ENCODE results near the gene TOP3A.
A peak's percentile ranks its signal among the peaks of the same experiment; 100 is the strongest.

Gene TOP3A

DNA sequence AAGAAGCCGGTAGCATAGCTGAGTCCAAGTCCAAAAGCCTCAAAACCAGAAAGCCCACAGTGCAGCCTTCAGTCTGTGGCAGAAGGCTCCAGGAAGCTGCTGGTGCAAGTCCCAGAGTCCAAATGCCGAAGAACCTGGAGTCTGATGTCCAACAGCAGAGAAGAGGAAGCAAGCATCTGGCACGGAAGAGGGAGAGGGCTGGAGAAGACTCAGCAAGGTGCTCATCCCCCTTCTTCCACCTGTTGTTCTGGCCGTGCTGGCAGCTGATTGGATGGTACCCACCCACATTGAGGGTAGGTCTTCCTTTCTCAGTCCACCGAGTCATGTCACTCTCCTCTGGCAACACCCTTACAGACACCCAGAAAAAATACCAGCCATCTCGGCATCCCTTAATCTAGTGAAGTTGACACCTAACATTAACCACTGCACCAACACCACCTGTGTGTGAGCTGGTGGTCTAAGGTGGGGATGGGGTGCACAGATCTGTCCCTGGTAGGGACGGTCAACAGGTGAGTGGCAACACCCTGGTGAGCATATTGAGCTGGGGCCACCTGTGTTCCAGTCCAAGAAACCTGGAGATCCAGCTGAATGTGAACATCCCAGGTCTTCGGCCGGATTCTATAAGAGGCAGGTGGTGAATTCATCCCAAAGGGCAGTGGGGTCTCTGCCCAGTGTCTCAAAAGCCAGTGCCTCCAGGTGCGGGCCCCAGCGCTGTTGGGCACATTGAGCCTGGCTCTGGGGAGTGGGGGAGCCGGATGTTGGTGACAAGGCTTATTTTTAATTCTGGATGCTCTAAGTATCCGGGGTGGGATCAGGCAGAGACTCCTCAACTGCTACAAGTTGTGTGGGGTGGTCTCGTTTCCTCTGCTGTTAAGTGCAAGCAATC, 44.5 kb downstream of the TOP3A start:
- no peak for DNase-seq

DNA sequence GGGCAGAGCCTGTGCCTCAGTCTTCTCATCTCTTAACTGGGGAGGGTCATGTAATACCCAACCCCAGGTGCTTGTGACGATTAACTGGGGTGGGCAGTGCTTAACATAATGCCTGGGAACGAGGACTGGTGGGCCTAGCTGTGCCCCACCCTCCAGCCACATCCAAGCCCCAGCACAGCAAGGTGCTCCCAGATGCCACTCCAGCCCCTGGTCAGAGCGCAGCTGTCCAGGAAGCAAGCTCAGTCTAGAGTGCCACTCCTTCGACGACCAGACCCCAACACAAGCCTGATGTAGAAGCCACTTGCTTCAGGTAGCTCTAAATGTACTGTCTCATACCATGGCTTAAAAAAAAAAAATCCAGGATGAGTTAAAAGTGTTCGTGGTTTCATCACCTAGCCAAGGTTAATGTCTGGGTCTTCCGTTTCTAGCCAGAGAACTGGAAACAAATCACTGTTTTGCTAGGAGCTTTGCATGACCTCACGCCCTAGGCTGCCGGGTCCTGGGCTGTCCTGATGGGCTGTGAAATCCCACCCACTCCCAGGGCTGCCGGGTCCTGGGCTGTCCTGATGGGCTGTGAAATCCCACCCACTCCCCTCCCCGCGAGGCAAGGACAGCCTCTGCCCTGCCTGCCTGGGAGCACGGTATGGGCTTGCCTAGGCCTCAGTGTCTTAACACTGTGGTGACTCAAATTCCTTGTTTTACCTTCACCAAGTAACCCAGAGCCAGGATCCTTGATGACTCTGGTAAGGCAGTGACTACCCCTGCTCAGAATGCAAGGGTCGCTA, 46.7 kb downstream of the TOP3A start:
- DNase-seq: no peak

DNA sequence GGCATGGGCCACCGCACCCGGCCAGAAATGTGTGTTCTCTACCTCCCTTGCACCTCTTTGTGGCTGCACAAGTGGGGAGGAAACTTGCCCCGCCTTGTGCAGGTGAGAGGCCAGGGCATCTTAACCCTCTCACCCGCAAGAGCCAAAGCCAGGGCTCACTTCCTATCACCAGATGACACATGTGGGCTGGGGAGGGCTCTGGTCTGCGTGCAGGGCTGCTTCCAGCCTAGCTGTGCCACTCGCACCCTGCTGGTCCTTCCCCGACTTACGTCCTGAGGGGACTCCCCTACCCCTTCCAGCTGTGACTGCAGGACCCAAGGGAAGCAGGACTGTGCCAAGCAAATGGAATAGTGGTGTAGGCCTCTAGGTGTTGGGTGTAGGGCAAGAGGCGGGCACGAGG, 47.4 kb downstream of the TOP3A start:
- no peak for DNase-seq

DNA sequence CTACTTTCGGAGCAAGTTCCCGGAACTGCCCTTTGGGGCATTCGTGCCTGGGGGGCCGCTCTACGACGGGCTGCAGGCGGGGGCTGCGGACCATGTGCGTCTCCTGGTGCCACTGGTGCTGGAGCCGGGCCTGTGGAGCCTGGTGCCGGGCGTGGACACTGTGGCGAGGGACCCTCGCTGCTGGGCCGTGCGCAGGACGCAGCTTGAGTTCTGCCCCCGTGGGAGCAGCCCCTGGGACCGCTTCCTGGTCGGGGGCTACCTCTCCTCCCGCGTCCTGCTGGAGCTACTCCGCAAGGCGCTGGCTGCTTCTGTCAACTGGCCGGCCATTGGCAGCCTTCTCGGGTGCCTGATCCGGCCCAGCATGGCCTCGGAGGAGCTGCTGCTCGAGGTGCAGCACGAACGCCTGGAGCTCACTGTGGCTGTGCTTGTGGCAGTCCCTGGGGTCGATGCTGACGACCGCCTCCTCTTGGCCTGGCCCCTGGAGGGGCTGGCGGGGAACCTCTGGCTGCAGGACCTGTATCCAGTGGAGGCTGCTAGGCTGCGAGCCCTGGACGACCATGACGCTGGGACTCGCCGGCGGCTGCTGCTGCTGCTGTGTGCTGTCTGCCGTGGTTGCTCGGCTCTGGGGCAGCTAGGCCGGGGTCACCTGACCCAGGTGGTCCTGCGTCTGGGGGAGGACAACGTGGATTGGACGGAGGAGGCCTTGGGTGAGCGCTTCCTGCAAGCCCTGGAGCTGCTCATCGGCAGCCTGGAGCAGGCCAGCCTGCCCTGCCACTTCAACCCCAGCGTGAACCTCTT, 50.7 kb downstream of the TOP3A start:
- no peak for DNase-seq

DNA sequence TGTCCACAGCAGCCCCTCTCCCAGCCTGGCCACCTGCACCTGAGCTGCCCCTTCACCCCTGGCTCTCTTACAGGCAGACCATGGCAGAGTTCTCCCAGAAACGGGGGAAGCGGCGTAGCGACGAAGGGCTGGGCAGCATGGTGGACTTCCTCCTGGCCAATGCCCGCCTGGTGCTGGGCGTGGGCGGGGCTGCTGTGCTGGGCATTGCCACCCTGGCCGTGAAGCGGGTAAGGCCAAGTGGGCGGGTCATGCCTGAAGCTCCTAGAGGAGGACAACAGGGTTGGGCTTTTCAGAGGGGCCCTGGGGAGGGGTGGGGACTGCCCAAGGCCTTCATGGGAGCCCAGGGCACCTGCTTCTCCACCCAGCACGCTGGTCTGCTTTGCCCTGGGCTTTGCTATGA, 52.2 kb downstream of the TOP3A start:
- no peak for DNase-seq

DNA sequence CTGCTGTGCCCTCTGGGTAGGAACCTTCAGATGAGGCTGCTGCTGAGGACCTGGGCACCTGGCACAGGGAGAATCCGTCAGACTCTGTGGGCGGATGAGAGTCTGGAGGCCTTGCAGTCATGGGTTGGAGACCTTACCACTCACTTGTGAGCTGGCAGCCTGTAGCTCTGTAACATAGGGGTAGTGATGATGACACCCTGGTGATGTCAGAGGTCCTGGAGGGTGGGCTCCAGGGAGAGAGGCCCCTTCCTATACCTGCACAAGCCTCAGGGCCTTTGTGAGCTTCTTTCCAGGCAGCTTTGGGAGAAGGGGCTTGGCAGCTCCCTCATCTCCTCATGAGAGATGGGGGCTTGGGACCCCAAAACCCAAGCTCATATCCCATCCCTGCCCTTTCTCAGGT, 52.7 kb downstream of the TOP3A start:
- no peak for DNase-seq

DNA sequence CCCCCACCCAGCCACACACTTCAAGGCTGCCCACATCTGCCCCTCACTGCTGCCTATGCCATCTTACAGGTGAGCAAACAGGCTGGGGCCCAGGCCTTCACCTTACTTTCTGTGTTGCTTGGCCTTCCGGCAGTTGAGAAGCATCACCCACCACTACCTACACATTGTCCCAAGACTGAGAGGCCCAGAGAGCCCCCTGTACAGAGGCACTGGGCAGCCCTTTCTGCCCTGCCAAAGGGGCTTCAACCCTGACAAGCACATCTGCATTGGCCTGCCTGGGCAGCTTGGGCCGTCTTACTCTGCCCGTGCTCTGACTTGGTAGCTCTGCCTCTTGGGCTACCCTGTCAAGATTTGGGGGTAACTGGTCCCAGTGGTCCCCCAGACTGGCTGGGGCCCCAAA, 53.1 kb downstream of the TOP3A start:
- DNase-seq: no peak

DNA sequence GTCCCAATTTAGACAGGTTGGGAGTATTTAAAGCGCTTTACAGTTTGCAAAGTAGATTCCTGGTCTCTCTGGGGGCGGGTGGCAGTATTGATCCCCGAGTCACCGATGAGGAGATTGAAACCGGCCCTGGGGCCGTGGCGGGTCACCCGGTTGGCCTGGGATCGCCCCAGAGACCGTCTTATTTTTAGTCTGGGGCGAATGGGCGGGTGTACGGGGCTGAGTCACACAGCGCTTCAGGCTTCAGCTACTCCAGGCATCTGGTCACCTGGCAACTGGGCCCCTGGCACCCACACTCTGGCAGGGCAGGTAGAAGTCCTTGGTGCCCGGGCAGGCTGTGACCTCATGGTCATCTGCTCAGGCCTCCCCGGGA, 53.7 kb downstream of the TOP3A start:
- DNase-seq: no peak

DNA sequence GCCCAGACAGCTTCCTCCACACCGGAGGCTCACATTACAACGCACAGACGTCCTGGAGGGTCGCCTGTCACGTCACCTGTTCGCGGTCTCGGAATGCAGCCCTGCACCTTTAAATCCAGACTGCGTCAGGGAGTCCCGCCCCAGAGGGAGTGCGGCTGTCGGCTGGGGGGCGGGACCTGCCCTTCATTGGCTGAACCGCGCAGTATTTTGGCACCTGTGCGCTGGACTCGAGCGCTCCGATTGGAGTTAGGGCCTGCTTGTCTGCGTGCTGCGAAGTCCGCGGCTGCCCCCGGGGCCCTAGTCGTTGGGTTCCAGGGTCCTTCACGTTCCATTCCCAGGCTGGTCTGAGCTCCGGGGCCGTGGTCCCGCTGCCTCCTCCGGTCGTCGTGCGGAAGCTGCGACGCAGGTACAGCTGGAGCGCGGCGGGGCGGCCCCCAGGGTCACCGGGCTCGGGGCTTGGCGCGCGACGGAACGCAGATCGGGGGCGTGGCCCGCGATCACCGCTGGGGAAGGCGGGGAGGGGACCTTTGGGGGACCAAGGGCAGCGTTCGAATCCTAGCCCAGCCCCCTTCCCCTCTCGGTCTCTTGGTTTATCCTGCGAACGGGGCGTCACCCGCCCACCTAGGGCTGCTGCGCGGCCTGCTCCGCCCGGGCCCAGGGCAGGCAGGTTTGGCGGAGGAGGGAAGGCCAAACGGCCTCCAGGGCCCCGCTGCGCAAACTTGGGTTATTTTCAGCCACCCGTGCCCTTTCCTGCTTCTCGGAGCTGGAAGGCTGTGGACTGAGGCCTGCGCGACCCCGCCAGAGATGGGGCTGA, 54.3 kb downstream of the TOP3A start, which contains the start of gene MIEF2:
TSS of gene MIEF2 (plus strand) at position 331 of the 814 bp plus-strand sequence. CDS start 2,059 bp downstream, outside the sequence.
- peak; percentile 95 for DNase-seq

DNA sequence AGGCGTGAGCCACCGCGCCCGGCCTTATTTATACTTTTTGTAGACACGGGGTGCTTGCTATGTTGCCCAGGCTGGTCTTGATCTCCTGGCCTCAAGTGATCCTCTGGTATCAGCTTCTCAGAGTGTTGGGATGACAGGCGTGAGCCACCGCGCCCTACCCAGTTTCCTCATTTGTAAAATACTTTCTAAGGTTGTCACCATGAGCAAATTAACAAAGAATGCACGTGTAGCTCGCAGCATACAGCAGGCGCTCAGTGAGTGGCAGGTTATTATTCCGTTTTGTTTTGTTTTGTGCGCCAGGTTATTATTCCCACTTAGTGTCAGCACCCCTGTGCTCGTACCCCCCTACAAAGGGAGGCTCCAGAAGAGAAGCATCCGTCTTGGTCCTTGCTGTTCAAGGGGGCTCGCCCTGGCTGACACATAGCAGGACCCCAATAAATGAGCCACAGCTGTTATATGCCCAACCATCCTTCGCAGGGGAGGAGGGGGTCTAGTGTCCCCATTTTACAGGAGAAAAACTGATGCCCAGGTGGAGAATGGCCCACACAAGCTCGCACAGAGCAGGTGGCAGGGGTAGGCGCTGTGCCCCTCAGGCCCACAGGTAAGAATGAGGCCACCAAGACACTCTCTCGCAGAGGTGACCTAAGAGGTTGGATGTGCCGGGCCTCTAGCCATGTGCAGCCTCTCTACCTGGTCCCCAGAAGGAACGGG, 55.0 kb downstream of the TOP3A start:
- DNase-seq: no peak

DNA sequence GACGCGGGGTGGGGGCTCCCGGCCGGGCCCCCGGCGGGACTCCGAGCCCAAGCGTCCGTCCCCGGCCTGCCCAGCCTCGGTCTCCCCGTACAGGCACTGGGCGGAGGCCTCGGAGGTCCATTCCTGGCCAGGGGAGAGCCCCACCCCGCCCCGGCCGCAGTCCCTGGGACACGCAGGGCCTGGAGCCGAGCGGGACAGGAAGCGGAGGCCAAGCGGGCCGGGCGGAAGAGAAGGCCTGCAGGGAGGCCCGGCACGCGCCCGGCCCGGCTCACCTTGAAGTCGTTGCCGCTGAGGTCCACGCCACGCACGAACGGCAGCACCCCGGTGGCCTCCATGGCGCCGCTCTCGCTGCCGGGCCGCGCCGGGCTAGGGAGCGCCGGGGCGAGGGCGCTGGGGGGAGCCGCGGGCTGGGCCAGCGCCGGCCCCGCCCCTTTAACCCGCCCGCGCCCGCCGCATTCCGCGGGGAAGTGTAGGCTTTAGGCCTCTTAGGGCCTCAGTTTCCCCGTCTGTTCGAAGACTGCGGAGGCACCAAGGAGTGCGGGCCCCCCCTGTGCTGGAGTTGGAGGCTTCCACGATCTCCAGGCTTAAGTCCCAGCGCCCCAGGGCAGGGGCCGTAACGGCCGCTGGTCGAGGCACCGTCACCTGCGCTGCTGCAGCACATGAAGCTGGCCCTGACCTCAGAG, 56.3 kb downstream of the TOP3A start, which contains the start of gene FLII:
TSS of gene FLII (minus strand) at position 383 of the 683 bp plus-strand sequence. CDS start at position 335, 48 bp downstream.
- peak; percentile 12 for DNase-seq

DNA sequence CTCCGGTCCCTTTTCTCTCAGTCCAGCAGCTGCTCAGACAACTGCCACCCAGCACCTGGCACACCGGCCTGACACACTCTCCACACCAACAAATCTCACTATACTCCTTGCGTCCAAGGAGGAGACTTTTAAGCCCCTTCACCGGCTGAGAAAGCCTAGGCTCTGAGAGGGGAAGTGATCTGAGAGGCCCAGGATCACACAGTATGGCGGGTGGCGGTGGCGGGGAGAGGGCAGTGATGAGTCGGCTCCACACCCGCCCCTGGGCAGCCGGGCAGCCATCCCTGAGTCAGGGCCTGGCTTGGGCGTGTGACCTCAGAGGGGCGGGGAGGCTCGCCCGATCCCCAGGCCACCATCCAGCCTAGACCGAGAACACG, 56.8 kb downstream of the TOP3A start:
- DNase-seq: no peak

DNA sequence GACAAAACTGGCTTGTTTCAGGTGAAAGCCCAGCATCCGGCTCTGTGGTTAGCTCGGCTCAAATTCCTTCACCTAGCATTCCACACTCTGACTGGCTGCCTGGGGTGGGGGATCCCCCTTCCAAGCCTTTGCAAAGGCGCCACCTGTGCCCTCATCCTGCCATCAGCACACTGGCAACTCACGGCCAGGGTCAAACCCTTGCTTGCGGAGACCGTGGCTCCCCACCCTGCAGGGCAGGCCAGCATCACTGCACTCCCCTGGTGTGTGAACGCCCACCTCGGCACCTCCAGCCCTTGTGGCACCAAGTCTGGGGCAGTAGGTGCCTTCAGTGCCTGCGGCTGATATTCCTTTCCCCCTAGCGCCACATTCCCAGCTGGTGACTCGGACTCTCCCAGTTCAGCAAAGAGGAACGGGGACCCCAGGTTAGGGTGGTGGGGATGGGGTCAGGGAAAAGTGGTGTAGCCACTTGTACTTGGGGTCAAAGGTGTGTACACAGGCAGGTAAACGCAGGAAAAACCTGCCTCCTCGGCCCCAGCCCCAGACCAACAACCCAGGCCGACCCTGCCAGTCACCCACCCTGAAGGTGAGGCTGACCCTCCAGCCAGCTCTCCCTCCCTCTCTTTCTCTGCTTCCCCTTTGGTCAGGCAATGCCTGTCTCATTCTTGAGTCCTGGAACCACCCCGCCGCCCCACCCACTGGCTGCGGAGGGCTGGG, 57.4 kb downstream of the TOP3A start:
- no peak for DNase-seq

DNA sequence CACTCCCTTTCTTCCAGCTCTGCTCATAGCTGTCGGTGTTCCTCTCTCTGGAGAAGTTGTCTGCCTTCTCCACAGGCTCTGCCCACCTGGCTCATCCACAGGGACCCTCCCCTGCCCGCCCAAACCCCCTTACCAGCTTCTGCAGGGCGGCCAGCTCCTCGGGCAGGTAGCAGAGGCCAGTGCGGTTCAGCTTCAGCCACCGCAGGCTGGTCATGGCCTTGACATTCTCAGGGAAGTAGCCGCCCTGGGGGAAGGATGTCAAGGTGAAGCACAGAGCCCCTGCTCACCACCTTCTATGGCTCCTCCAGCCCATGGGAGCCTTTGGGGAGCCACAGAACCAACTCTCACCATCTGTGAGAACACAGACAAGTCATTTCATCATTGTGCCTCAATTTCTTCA, 58.0 kb downstream of the TOP3A start:
- no peak for DNase-seq

DNA sequence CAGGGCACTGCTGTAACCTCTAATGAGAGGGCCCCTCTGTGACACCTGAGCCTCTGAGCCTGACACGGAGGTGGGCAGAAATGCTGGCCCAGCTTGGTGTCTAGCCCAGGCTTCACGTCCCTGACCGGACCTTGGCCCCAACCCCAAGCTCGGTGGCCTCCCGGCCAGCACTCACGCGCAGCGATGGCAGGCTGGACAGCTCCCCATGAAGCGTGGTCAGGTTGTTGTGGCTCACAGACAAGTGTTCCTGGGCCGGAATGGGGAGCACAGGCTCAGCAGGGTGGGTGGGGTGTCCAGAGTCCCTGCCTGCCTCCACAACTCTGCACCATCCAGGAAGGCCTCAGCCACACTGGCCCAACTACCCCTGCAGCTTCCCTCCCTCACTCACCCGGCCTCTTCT, 58.4 kb downstream of the TOP3A start:
- no peak for DNase-seq

DNA sequence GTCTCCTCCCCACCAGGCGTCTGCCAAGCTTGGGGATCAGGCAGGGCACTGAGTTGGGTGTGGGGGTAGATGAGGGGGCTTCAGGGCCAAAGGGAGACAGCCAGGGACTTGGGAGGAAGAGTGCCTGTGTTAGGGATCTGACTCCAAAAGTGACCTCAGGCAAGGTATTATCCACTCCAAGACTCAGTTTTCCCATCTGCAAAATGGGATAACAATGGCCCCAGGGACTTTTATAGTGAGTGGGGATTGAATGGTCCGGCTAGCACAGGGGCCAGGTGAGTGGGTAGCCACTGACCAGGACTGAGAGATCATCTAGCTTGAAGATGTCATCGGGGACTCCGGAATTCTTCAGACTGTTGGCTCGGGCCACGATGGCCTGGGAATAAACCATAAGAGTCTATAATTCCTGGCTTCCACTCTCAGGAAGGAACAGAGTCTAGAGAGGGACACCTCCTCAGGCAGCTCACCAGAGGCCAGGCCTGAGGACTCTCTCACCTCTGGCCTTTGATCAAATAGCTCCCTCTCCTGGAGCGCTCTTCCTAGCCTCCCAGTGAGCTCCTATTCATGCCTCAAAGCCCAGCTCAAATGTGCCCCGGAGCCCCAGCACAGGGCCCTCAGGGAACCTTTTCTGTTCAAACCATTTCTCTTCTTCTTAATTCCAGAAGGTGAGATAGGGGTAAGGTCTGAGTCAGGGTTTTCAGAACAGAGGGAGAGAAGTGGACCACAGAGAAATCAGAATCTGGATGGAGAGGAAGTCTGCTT, 59.7 kb downstream of the TOP3A start:
- DNase-seq: no peak

DNA sequence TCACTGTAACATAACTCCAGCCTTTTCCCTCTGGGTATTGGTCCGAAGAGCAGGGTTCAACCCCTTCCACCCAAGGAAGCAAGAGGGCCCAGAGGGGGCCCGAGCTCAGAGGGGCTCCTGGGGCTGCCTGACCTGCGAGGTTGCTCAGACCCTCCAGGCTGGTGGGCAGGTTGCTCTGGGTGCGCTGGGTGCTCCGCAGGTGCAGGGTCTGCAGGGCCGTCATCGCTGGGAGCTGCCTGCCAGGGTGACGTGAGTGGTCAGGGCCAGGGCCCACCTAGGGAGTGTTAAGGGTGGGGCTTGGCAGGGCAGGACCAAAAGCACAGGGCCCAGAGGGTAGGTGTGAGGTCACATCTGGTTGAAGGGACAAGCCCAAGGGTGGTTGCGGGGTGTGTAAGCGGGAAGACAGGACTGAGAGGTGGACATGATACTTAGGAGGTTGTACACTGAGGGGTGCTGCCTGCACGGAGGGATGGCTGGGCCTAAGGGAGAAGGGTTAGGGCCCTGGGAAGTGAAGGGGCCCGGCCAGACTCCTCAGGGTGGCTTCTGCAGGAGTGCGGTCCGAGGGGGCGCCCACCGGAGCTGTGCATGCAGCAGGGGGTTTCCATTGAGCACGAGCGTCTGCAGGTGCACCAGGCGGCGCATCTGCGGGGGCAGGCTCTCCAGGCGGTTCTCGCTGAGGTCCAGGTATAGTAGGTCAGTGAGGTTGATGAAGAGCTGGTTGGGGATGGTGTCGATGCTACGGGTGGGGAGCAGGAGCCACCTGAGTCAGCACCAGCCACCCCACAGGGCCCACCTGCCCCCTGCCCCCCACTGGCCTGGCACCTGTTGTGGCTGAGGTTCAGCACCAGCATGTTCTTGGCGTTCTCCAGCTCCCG, 60.6 kb downstream of the TOP3A start:
- no peak for DNase-seq

DNA sequence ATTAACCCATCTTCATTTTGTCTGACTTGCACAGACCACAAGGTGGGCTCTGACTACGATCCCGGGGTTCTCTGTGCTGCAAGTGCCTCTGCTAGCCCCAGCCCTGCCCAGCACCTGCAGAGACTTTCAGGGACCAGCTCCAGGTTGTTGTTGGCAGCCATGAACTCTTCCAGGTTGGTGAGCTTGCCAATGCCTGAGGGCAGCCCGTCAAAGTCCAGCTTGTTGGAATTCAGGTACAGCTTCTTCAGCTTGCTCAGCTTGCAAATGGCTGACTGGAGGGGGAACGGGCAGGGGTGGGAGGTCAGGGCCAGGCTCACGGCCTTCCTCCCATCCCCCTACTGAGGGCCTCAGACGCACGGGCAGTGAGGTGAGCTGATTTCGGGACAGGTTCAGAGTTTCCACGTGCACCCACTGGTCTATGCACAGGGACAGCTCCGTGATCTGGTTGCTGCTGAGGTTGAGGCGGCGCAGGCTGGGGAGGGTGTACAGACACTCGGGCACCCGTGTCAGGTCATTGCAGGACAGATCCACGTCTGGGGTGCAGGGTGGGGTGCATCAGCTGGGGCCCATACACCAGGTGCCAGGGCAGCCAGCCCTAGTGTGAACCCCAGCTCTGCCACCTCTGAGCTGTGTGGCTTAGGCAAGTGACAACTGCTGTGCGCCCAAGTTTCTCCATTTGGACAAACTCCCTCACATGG, 61.5 kb downstream of the TOP3A start:
- DNase-seq: no peak

Data from NCI-H2171 (cell line).